Trophoblast cell (in vitro differentiated cells and primary cell): ENCODE results near the gene PSMD5.

Source experiments
- DNase-seq, 2 donors: peaks; one replicate each; pipeline ENCODE4 v3.0.0-alpha.2; 2016
- H2AFZ ChIP-seq: 2 replicates; pipeline ENCODE4 v1.6.1; 2013; ENCODE audit warnings: low read length, moderate library complexity, mild to moderate bottlenecking; ENCODE audit not compliant: insufficient read depth, poor library complexity
- H2AK5ac ChIP-seq: 2 replicates; pipeline ENCODE4 v1.6.1; 2013; ENCODE audit warnings: mild to moderate bottlenecking, low read length
- H2BK120ac ChIP-seq: 2 replicates; pipeline ENCODE4 v1.6.1; 2013; ENCODE audit warnings: low read length, mild to moderate bottlenecking, moderate library complexity; ENCODE audit not compliant: insufficient read depth, poor library complexity
- H2BK12ac ChIP-seq: 2 replicates; pipeline ENCODE4 v1.6.1; 2013; ENCODE audit warnings: mild to moderate bottlenecking, low read length, moderate library complexity
- H2BK5ac ChIP-seq: 2 replicates; pipeline ENCODE4 v1.6.1; 2013; ENCODE audit warnings: low read length, low read depth, moderate library complexity, mild to moderate bottlenecking; ENCODE audit not compliant: poor library complexity
- H3K14ac ChIP-seq: 2 replicates; pipeline ENCODE4 v1.6.1; 2013; ENCODE audit warnings: mild to moderate bottlenecking, low read length
- H3K18ac ChIP-seq: 2 replicates; pipeline ENCODE4 v1.6.1; 2013; ENCODE audit warnings: mild to moderate bottlenecking, low read length
- H3K23ac ChIP-seq: 2 replicates; pipeline ENCODE4 v1.6.1; 2013; ENCODE audit warnings: low read length
- H3K27ac ChIP-seq: 2 replicates; pipeline ENCODE4 v1.5.1; 2013; ENCODE audit warnings: low read depth, mild to moderate bottlenecking, inconsistent platforms, low read length, moderate library complexity
- H3K27me3 ChIP-seq: 2 replicates; pipeline ENCODE4 v1.6.1; 2013; ENCODE audit warnings: inconsistent platforms, mild to moderate bottlenecking, low read length, moderate library complexity; ENCODE audit not compliant: insufficient read depth
- H3K36me3 ChIP-seq, 2 experiments: 1 replicate in 1 of 2; 2 replicates in 1 of 2; pipeline ENCODE4 v1.6.1; 2013; ENCODE audit warnings: low read length in 2 of 2, mild to moderate bottlenecking in 2 of 2, moderate library complexity in 1 of 2; ENCODE audit not compliant: insufficient read depth in 2 of 2, control insufficient read depth in 1 of 2
- H3K4ac ChIP-seq: 2 replicates; pipeline ENCODE4 v1.6.1; 2013; ENCODE audit warnings: low read depth, mild to moderate bottlenecking, low read length, moderate library complexity
- H3K4me1 ChIP-seq, 2 experiments: 1 replicate in 1 of 2; 2 replicates in 1 of 2; pipeline ENCODE4 v1.6.1; 2013; ENCODE audit warnings: low read length in 2 of 2, mild to moderate bottlenecking in 2 of 2, moderate library complexity in 1 of 2; ENCODE audit not compliant: insufficient read depth in 2 of 2, control insufficient read depth in 1 of 2
- H3K4me2 ChIP-seq: 2 replicates; pipeline ENCODE4 v1.6.1; 2013; ENCODE audit warnings: inconsistent platforms, mild to moderate bottlenecking, low read length, moderate library complexity
- H3K4me3 ChIP-seq: 2 replicates; pipeline ENCODE4 v1.5.1; 2013; ENCODE audit warnings: mild to moderate bottlenecking, low read depth, low read length, inconsistent platforms
- H3K79me1 ChIP-seq: one replicate; pipeline ENCODE4 v1.6.1; 2013; ENCODE audit warnings: low read length
- H3K79me2 ChIP-seq: 2 replicates; pipeline ENCODE4 v1.6.1; 2013; ENCODE audit warnings: low read length, mild to moderate bottlenecking; ENCODE audit not compliant: control insufficient read depth, insufficient read depth, poor library complexity
- H3K9ac ChIP-seq: 2 replicates; pipeline ENCODE4 v1.6.1; 2013; ENCODE audit warnings: mild to moderate bottlenecking, low read length
- H3K9me3 ChIP-seq: 2 replicates; pipeline ENCODE4 v1.6.1; 2013; ENCODE audit warnings: low read depth, mild to moderate bottlenecking, control low read depth, inconsistent platforms, low read length; ENCODE audit not compliant: insufficient read depth
- H4K12ac ChIP-seq: 2 replicates; pipeline ENCODE4 v1.6.1; 2013; ENCODE audit warnings: low read depth, mild to moderate bottlenecking, low read length, moderate library complexity
- H4K8ac ChIP-seq: 2 replicates; pipeline ENCODE4 v1.6.1; 2013; ENCODE audit warnings: low read depth, mild to moderate bottlenecking, low read length, moderate library complexity
- H4K91ac ChIP-seq: one replicate; pipeline ENCODE4 v1.6.1; 2013; ENCODE audit warnings: low read depth, mild to moderate bottlenecking, low read length, moderate library complexity
- WGBS: extraction: QIAGEN DNeasy Blood & Tissue Kit; methylation state at CpG from one replicate; pipeline ENCODE4 v1.1.7; 2013; ENCODE audit warnings: missing lambda C conversion rate; ENCODE audit not compliant: insufficient read length, insufficient coverage; ENCODE audit errors: extremely low coverage; 5-methylcytosine and 5-hydroxymethylcytosine counted together

The PSMD5 gene

DNA sequence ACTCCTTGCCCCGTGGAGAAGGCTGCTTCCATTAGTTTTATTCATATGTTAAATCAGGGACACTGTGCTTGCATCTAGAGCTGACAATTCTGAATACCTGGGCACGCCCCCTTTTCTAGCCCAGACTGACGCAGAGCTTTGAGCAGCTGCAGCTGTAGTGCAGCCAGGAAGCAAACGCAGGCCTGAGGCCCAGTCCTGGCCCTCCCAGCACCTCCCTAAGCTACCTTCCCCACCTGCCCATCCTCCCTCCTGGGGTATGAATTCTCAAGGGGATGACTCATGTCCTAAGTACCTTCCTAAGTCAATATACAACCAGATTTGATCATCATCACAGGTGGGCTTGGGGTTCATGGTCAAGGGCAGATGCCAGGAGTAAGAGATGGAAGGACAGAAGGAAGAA, 30.8 kb upstream of the PSMD5 start:
- no peak overlapping the region for H3K23ac ChIP-seq
- H3K9ac ChIP-seq = no peak overlapping the region
- H4K8ac ChIP-seq = no peak overlapping the region
- peaks cover 4% of the 10 kb centered on the region for H3K79me1 ChIP-seq
- peaks cover 7% of the 10 kb centered on the region for H3K9me3 ChIP-seq
- peaks cover 3 to 5% of the 10 kb centered on the region in 2 experiments for H3K4me1 ChIP-seq
- no peak overlapping the region for H2BK5ac ChIP-seq
- no peak overlapping the region for H2AK5ac ChIP-seq
- DNase-seq = no peak
- no peak overlapping the region for H4K12ac ChIP-seq
- no peak overlapping the region for H2AFZ ChIP-seq
- no peak overlapping the region for H3K4ac ChIP-seq
- peaks cover 2% of the 10 kb centered on the region for H3K79me2 ChIP-seq
- no peak overlapping the region for H3K27ac ChIP-seq
- WGBS = no CpG with 5 or more reads among the region's 4 CpGs
- H2BK120ac ChIP-seq = no peak overlapping the region
- H3K4me3 ChIP-seq = no peak overlapping the region
- H3K4me2 ChIP-seq = no peak overlapping the region
- H2BK12ac ChIP-seq = no peak overlapping the region
- H3K18ac ChIP-seq = no peak overlapping the region
- H3K27me3 ChIP-seq = peaks cover 7% of the 10 kb centered on the region
- no peak overlapping the region for H3K14ac ChIP-seq
- peaks cover 5 to 11% of the 10 kb centered on the region in 2 experiments for H3K36me3 ChIP-seq
- no peak overlapping the region for H4K91ac ChIP-seq

DNA sequence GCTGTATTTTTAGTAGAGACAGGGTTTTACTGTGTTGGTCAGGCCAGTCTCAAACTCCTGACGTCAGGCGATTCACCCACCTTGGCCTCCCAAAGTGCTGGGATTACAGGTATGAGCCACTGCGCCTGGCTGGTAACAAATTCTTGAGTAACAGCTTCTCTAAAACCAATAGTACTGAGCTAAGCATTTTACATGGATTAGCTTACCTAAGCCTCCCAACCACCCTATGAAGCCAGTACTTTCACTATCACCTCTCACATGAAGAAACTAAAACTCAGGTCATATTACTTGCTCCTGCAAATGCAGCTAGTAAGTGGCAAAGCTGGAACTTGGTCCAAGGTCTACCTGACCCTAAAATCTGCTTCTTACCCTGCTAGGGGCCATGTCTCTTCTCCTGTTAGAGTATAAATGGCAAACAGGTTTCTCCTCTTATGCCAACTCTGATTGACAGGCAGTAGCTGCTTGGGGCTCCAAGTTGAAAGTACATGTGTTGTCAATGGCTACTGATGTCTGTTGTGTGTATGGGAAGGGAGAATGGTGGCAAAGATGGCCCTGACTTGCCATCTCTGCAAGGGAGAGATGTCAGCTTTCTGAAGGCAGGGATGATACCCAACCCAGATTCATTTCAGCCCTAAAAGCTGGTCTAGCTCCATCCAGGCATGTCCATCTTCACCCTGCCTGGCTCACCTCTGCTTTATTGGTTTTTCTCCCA, 30.2 kb upstream of the PSMD5 start:
- peaks cover 4% of the 10 kb centered on the region for H3K79me1 ChIP-seq
- H3K23ac ChIP-seq = no peak overlapping the region
- peaks cover 2% of the 10 kb centered on the region for H3K79me2 ChIP-seq
- H3K14ac ChIP-seq = no peak overlapping the region
- no peak overlapping the region for H2AFZ ChIP-seq
- peaks cover 9% of the 10 kb centered on the region for H3K9me3 ChIP-seq
- DNase-seq = no peak
- H3K27me3 ChIP-seq = peaks cover 4% of the 10 kb centered on the region
- no CpG with 5 or more reads among the region's 3 CpGs for WGBS
- no peak overlapping the region for H2BK5ac ChIP-seq
- no peak overlapping the region for H2BK12ac ChIP-seq
- H3K9ac ChIP-seq = no peak overlapping the region
- H2BK120ac ChIP-seq = no peak overlapping the region
- H3K36me3 ChIP-seq = peaks cover 5 to 11% of the 10 kb centered on the region in 2 experiments
- no peak overlapping the region for H2AK5ac ChIP-seq
- no peak overlapping the region for H4K12ac ChIP-seq
- no peak overlapping the region for H3K18ac ChIP-seq
- H3K4me3 ChIP-seq = no peak overlapping the region
- H4K8ac ChIP-seq = no peak overlapping the region
- no peak overlapping the region for H3K4ac ChIP-seq
- H3K4me1 ChIP-seq = peaks cover 5 to 7% of the 10 kb centered on the region in 2 experiments
- H4K91ac ChIP-seq = no peak overlapping the region
- no peak overlapping the region for H3K4me2 ChIP-seq
- H3K27ac ChIP-seq = no peak overlapping the region

DNA sequence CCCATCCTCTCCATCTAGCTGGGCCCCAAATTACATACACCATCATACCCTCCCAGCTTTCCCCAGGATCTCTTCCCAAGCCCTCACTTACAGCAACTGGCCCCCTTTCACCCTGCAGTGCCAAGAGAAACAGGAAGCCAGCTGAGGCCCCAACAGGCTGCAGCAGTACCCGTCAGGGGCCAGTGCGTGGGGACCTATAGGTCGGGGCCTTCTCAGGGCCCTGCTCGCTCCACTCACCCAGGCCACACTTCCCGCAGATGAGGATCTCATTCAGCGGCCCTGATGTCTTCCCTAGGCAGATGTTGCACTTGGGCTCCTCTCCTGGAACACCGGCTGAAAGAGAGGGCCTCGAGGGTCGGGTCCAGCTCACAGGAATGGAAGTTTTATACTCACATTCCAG, 27.5 kb upstream of the PSMD5 start:
- H3K4me2 ChIP-seq = no peak overlapping the region
- H3K9me3 ChIP-seq = peaks cover 7% of the 10 kb centered on the region
- H3K4me3 ChIP-seq = no peak overlapping the region
- no peak overlapping the region for H4K91ac ChIP-seq
- H3K27ac ChIP-seq = no peak overlapping the region
- H2AFZ ChIP-seq = no peak overlapping the region
- H4K8ac ChIP-seq = no peak overlapping the region
- no peak overlapping the region for H3K9ac ChIP-seq
- peaks cover 5 to 11% of the 10 kb centered on the region in 2 experiments for H3K36me3 ChIP-seq
- peaks cover 2 to 4% of the 10 kb centered on the region in 2 experiments for H3K4me1 ChIP-seq
- no peak overlapping the region for H2BK12ac ChIP-seq
- H2BK120ac ChIP-seq = no peak overlapping the region
- no peak for DNase-seq
- H3K23ac ChIP-seq = no peak overlapping the region
- no peak overlapping the region for H2BK5ac ChIP-seq
- no peak overlapping the region for H3K14ac ChIP-seq
- H3K27me3 ChIP-seq = no peaks in the 10 kb centered on the region
- peaks cover 2% of the 10 kb centered on the region for H3K79me1 ChIP-seq
- H4K12ac ChIP-seq = no peak overlapping the region
- peaks cover 2% of the 10 kb centered on the region for H3K79me2 ChIP-seq
- WGBS = no CpG with 5 or more reads among the region's 9 CpGs
- H3K4ac ChIP-seq = no peak overlapping the region
- no peak overlapping the region for H2AK5ac ChIP-seq
- no peak overlapping the region for H3K18ac ChIP-seq

DNA sequence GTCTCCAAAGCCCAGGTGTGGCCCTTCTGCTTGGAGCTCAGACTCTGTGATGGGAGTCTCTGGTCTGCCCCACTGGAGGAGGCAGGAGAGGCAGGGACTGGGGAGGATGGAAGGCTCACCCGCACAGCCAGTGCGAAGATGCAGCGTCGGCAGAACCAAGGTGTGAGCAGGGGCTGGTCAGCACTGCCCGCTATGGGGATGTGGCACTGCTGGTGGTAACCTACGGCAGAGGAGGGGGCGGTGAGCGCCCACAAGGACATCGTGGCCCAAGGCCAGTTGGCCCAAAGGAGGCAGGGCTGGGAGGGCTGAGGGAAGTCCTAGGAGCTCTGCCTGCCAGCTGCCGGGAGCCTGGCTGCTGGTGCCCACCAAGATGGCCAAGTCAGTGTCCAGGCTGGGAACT, 27.0 kb upstream of the PSMD5 start:
- Histone ChIP-seq H2BK12ac (no peak overlapping the region), H3K18ac (no peak overlapping the region), H4K12ac (no peak overlapping the region), H4K91ac (no peak overlapping the region), H3K4me3 (no peak overlapping the region), H2AFZ (no peak overlapping the region), H3K27ac (no peak overlapping the region), H3K4me1 (peaks cover 2 to 4% of the 10 kb centered on the region in 2 experiments), H3K4ac (no peak overlapping the region), H3K36me3 (peaks cover 5 to 11% of the 10 kb centered on the region in 2 experiments), H3K4me2 (no peak overlapping the region), H3K79me1 (peaks cover 2% of the 10 kb centered on the region), H3K23ac (no peak overlapping the region), H3K79me2 (peaks cover 2% of the 10 kb centered on the region), H4K8ac (no peak overlapping the region), H2AK5ac (peak overlapping the region; percentile 64), H3K9ac (no peak overlapping the region), H3K9me3 (peaks cover 7% of the 10 kb centered on the region), H3K14ac (no peak overlapping the region), H3K27me3 (no peaks in the 10 kb centered on the region), H2BK120ac (no peak overlapping the region), H2BK5ac (no peak overlapping the region)
- WGBS = no CpG with 5 or more reads among the region's 10 CpGs
- no peak for DNase-seq
